Peyer's patch (tissue), 4 donors: ENCODE measurements around the gene ADAM15. TPM values are rescaled to one million over a fixed set of nuclear protein-coding genes. Genes with fewer than 3 reads are reported as not detected.

Source experiments
- DNase-seq, 3 donors: peaks; one replicate each; pipeline ENCODE4 v3.0.0-alpha.2; 2017 to 2019
- H3K27ac ChIP-seq, 4 donors: fragments of 200-600 bp; sonication (generic); one replicate each; pipeline ENCODE4 v1.5.1; 2016 to 2019
- H3K27me3 ChIP-seq, 2 donors: fragments of 200-600 bp; sonication (generic); one replicate each; pipeline ENCODE4 v1.5.1; 2019
- H3K36me3 ChIP-seq, 3 donors: fragments of 200-600 bp; sonication (generic); one replicate each; pipeline ENCODE4 v1.5.1; 2016 to 2019
- H3K4me1 ChIP-seq, 4 donors: fragments of 200-600 bp; sonication (generic); one replicate each; pipeline ENCODE4 v1.5.1; 2016 to 2019
- H3K4me3 ChIP-seq, 4 donors: fragments of 200-600 bp; sonication (generic); 1 replicate in 3 of 4; 2 replicates in 1 of 4; pipeline ENCODE4 v1.5.1; 2016 to 2019; ENCODE audit warnings: mild to moderate bottlenecking in 1 of 4
- H3K9me3 ChIP-seq, 4 donors: fragments of 200-600 bp; sonication (generic); one replicate each; pipeline ENCODE4 v1.5.1; 2016 to 2019; ENCODE audit warnings: mild to moderate bottlenecking in 1 of 4
- CTCF ChIP-seq, 6 experiments: fragments of 450-650 bp in 4 of 6; fragments of 200-600 bp in 2 of 6; sonication (generic) in 1 of 6; IDR thresholded peaks; one replicate each; pipeline ENCODE4 v1.5.1; 2017 to 2019; ENCODE audit warnings: antibody characterized with exemption in 6 of 6, mild to moderate bottlenecking in 3 of 6, moderate library complexity in 1 of 6
- POLR2A ChIP-seq, 2 donors: fragments of 450-650 bp; IDR thresholded peaks; one replicate each; pipeline ENCODE4 v1.5.1; 2017; ENCODE audit warnings: antibody characterized with exemption in 2 of 2, mild to moderate bottlenecking in 2 of 2, moderate library complexity in 2 of 2
- total RNA-seq, 4 donors: library from RNA; depleted of rRNA; stranded (reverse); fragments of >200 nt; gene quantifications; one replicate each; pipeline ENCODE4 v1.1.0, GENCODE V29; 2016

Gene ADAM15
- total RNA-seq, 4 donors from 2014 or later, result 111 to 191 (median 126) TPM

- H3K36me3 ChIP-seq, result no peaks in the 10 kb centered on the region
- peaks cover 0 to 19% (median 3%) of the 10 kb centered on the region in 4 donors for H3K4me1 ChIP-seq
- no peak overlapping the region for H3K4me3 ChIP-seq
- TF ChIP-seq CTCF (IDR thresholded peaks at IDR 0.05), result no peak
- TF ChIP-seq POLR2A (IDR thresholded peaks at IDR 0.05), result no peak
- H3K27ac ChIP-seq, result peak overlapping the region in 2 of 4 donors; percentile 76 to 86
- DNase-seq, result peak in 1 of 3 donors; percentile 61
- no peaks in the 10 kb centered on the region for H3K9me3 ChIP-seq
- no peaks in the 10 kb centered on the region for H3K27me3 ChIP-seq
Measured at GRCh38 chr1:155037851-155038441, 13.2 kb upstream of the ADAM15 start.

- peak overlapping the region in 3 of 4 donors; percentile 2 to 86 (median 76) for H3K27ac ChIP-seq
Measured at GRCh38 chr1:155038602-155039307, 12.4 kb upstream of the ADAM15 start.

GRCh38 chr1:155039308-155039669, 11.8 kb upstream of the ADAM15 start:
- no peak for DNase-seq
- peak overlapping the region in 3 of 4 donors; percentile 2 to 86 (median 76) for H3K27ac ChIP-seq
- H3K36me3 ChIP-seq, result no peaks in the 10 kb centered on the region
- no peaks in the 10 kb centered on the region for H3K9me3 ChIP-seq
- H3K4me1 ChIP-seq, result peaks cover 0 to 27% (median 11%) of the 10 kb centered on the region in 4 donors
- H3K27me3 ChIP-seq, result no peaks in the 10 kb centered on the region
- no peak for TF ChIP-seq POLR2A (IDR thresholded peaks at IDR 0.05)
- TF ChIP-seq CTCF (IDR thresholded peaks at IDR 0.05), result no peak
- H3K4me3 ChIP-seq, result no peak overlapping the region

More at GRCh38 chr1:155038602-155039307, 12.4 kb upstream of the ADAM15 start:
- TF ChIP-seq POLR2A (IDR thresholded peaks at IDR 0.05) (peak; percentile 42 to 76), CTCF (IDR thresholded peaks at IDR 0.05) (peak in 1 of 6 experiments; percentile 4)
- Histone ChIP-seq H3K36me3 (no peaks in the 10 kb centered on the region), H3K27me3 (no peaks in the 10 kb centered on the region), H3K9me3 (no peaks in the 10 kb centered on the region), H3K4me3 (no peak overlapping the region), H3K4me1 (peaks cover 0 to 24% (median 8%) of the 10 kb centered on the region in 4 donors)
- peak in 2 of 3 donors; percentile 71 to 85 for DNase-seq

GRCh38 chr1:155040358-155041093, 10.6 kb upstream of the ADAM15 start:
- no peak for DNase-seq
- no peaks in the 10 kb centered on the region for H3K36me3 ChIP-seq
- peaks cover 3 to 38% (median 14%) of the 10 kb centered on the region in 4 donors for H3K4me1 ChIP-seq
- no peak overlapping the region for H3K4me3 ChIP-seq
- no peaks in the 10 kb centered on the region for H3K9me3 ChIP-seq
- no peaks in the 10 kb centered on the region for H3K27me3 ChIP-seq
- no peak overlapping the region for H3K27ac ChIP-seq
- TF ChIP-seq POLR2A (IDR thresholded peaks at IDR 0.05), result no peak
- no peak for TF ChIP-seq CTCF (IDR thresholded peaks at IDR 0.05)

- Histone ChIP-seq H3K36me3 (no peaks in the 10 kb centered on the region), H3K4me1 (peaks cover 3 to 36% (median 13%) of the 10 kb centered on the region in 4 donors), H3K27ac (peak overlapping the region in 3 of 4 donors; percentile 74 to 93 (median 78)), H3K4me3 (no peak overlapping the region), H3K27me3 (no peaks in the 10 kb centered on the region), H3K9me3 (no peaks in the 10 kb centered on the region)
- DNase-seq, result no peak
- TF ChIP-seq CTCF (IDR thresholded peaks at IDR 0.05) (no peak), POLR2A (IDR thresholded peaks at IDR 0.05) (no peak)
Measured at GRCh38 chr1:155042789-155043188, 8.3 kb upstream of the ADAM15 start.
